T-helper 2 cell treated with Interferon-gamma antibody and Interleukin-4, amounts not matched to agents 5 μg/mL and 100 μg/mL, for 36 hours (primary cell): ENCODE results near the gene DEPDC5.
"Not testable (repeated sequence)": the region's sequence is repeated elsewhere in the genome, so short reads cannot be mapped to it uniquely, and the experiment has no call there.

ENCODE experiments used
- DNase-seq: peaks from one replicate; pipeline ENCODE4 v3.0.0; 2021; ENCODE audit warnings: low spot score
- H3K27ac Mint-ChIP-seq: one replicate; pipeline ENCODE4 v1.8.0; 2021; ENCODE audit warnings: mild to moderate bottlenecking, mixed read lengths
- H3K27me3 Mint-ChIP-seq: one replicate; pipeline ENCODE4 v1.8.0; 2021; ENCODE audit warnings: low read depth, mixed read lengths
- H3K36me3 Mint-ChIP-seq: one replicate; pipeline ENCODE4 v1.8.0; 2021; ENCODE audit warnings: low read depth, mixed read lengths
- H3K4me1 Mint-ChIP-seq: one replicate; pipeline ENCODE4 v1.8.0; 2021; ENCODE audit warnings: low read depth, mixed read lengths
- H3K4me3 Mint-ChIP-seq: one replicate; pipeline ENCODE4 v1.8.0; 2022; ENCODE audit warnings: mild to moderate bottlenecking, moderate library complexity, mixed read lengths
- H3K9me3 Mint-ChIP-seq: one replicate; pipeline ENCODE4 v1.8.0; 2021; ENCODE audit warnings: mixed read lengths

Gene DEPDC5

DNA sequence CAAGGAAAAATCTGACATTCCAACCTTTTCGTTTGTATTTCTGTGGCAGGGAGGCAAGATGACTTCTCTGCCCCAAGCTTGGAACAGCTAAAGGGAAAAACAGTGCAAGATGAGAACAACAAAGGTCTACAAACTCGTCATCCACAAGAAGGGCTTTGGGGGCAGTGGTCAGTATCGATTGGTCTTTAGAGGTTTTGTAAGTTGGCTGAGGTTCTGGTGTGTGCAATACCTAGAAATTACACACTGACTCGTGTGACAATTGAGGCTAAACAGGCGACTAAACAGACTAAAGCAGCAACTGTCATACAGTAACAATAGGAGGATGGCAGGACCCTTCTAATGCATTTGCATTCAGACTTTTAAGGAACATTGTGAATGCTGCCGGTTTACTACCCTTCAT is 994 bp downstream of the DEPDC5 start:
- no peaks in the 10 kb centered on the region for H3K27me3 Mint-ChIP-seq
- no peak for DNase-seq
- peak overlapping the region; percentile 98 for H3K27ac Mint-ChIP-seq
- no peaks in the 10 kb centered on the region for H3K9me3 Mint-ChIP-seq
- peaks cover 34% of the 10 kb centered on the region for H3K4me1 Mint-ChIP-seq
- peak overlapping the region; percentile 86 for H3K4me3 Mint-ChIP-seq
- no peaks in the 10 kb centered on the region for H3K36me3 Mint-ChIP-seq

DNA sequence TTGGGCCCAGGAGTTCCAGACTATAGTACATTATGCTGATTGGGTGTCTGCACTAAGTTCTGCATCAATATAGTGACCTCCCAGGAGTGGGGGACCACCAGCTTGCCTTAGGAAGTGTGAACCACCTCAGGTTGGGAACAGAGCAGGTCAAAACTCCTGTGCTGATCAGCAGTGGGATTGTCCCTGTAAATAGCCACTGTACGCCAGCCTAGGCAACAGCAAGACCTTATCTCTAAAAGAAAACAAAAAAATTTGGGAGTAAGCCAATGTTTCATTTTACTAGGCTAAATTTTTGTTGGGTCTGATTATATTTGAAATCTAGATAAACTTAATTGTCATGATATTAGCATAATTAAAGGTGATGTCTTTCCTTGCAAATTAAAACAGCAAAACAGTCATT is 3.4 kb downstream of the DEPDC5 start:
- DNase-seq, result no peak
- no peak overlapping the region for H3K4me3 Mint-ChIP-seq
- H3K9me3 Mint-ChIP-seq, result no peaks in the 10 kb centered on the region
- no peak overlapping the region for H3K27ac Mint-ChIP-seq
- peaks cover 25% of the 10 kb centered on the region for H3K4me1 Mint-ChIP-seq
- H3K36me3 Mint-ChIP-seq, result peaks cover 9% of the 10 kb centered on the region
- H3K27me3 Mint-ChIP-seq, result no peaks in the 10 kb centered on the region

DNA sequence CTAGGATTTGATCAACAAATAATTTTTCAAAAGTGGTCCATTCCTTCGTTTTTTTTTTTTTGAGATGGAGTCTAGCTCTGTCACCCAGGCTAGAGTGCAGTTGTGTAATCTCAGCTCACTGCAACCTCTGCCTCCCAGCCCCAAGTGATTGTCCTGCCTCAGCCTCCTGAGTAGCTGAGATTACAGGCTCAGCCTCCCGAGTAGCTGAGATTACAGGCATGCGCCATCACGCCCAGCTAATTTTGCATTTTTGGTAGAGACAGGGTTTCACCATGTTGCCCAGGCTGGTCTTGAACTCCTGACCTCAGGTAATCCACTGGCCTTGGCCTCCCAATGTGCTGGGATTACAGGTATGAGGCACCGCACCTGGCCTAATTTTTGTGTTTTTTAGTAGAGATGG is 5.0 kb downstream of the DEPDC5 start:
- not testable (repeated sequence) for H3K36me3 Mint-ChIP-seq, H3K9me3 Mint-ChIP-seq, DNase-seq, H3K27ac Mint-ChIP-seq, H3K27me3 Mint-ChIP-seq, H3K4me3 Mint-ChIP-seq
- peaks cover 15% of the 10 kb centered on the region for H3K4me1 Mint-ChIP-seq

DNA sequence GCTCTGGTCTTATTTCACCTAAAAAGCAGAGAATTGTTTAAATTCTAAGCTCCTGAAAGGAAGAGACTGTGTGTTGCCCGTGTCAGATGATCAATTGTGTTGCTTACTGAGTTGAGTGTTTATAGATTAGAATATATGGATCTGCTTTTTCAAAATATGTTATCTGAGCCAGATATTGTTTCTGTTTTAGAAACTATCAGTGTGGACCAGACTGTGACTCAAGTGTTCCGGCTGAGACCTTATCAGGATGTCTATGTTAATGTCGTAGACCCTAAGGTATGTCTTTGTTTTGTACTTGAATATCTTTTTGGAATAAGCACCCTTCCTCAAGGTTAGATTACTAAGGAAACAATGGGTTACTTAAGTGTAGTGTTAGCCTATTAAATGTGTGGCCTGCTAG is 11.0 kb downstream of the DEPDC5 start:
- Mint-ChIP-seq H3K27ac (no peak overlapping the region), H3K27me3 (no peaks in the 10 kb centered on the region), H3K4me3 (no peak overlapping the region), H3K4me1 (peaks cover 2% of the 10 kb centered on the region), H3K36me3 (peaks cover 28% of the 10 kb centered on the region), H3K9me3 (no peaks in the 10 kb centered on the region)
- DNase-seq, result no peak

DNA sequence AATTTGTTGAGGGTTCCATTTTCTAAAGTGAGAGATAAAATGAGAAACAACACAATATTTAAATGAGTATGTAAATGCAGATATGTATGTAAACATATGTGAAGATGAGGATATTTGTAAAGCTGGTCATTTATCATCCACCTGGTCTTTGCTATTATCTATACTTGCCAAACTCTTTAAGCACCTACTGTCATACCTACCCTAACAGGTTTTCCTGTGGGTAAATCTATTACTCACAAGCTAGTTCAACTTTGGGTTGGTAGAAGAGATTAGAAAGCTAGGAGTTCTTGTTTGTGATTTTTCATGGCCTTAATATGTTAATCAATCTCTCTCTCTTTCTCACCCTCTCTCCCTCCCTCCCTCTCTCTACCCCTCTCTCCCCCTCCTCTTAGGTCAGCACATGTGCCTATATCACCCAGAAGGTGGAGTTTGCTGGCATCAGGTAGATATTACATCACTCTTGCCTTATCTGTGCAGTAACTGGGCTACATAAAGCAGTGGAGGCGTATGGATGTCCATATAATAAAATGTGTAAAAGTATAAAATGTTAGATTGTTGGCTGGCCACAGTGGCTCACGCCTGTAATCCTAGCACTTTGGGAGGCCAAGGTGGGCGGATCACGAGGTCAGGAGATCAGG is 14.7 kb downstream of the DEPDC5 start:
- no peak for DNase-seq
- Mint-ChIP-seq H3K27me3 (no peaks in the 10 kb centered on the region), H3K9me3 (no peaks in the 10 kb centered on the region), H3K4me1 (peaks cover 2% of the 10 kb centered on the region), H3K4me3 (no peak overlapping the region), H3K36me3 (peaks cover 18% of the 10 kb centered on the region), H3K27ac (no peak overlapping the region)

DNA sequence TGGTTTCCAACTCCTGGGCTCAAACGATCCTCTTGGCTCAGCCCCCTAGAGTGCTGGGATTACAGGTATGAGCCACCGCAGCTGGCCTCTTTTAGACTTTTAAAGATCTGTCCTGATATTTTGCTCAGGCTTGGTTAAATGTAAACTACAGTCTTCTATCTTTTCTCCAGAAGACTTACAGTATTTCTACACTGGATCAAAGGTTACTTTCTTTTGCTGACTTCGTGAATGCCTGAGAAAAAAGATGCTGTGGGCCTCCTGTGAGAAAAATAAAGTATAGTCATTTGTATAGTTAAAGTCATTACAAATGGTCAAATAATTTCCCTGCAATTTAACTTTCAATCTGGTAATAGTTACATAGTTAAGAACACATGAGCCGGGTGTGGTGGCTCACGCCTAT is 19.6 kb downstream of the DEPDC5 start:
- peaks cover 1% of the 10 kb centered on the region for H3K4me1 Mint-ChIP-seq
- peaks cover 11% of the 10 kb centered on the region for H3K36me3 Mint-ChIP-seq
- DNase-seq, result no peak
- no peaks in the 10 kb centered on the region for H3K9me3 Mint-ChIP-seq
- no peak overlapping the region for H3K27ac Mint-ChIP-seq
- H3K4me3 Mint-ChIP-seq, result no peak overlapping the region
- no peaks in the 10 kb centered on the region for H3K27me3 Mint-ChIP-seq

DNA sequence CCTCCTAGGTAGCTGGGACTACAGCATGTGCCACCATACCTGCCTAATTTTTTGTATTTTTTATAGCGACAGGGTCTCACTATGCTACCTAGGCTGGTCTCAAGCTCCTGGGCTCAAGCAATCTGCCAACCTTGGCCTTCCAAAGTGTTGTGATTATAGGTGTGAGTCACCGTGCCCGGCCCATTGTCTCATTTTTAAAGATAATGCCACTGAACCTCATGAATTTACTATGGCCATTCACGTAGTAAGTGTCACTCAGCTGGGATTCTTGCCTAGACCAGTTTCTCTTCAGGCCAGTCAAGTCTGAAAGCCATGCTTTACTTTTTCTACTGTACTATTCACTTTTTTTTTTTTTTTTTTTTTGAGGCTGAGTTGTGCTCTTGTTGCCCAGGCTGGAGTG is 22.4 kb downstream of the DEPDC5 start:
- no peaks in the 10 kb centered on the region for H3K9me3 Mint-ChIP-seq
- H3K36me3 Mint-ChIP-seq, result peaks cover 25% of the 10 kb centered on the region

DNA sequence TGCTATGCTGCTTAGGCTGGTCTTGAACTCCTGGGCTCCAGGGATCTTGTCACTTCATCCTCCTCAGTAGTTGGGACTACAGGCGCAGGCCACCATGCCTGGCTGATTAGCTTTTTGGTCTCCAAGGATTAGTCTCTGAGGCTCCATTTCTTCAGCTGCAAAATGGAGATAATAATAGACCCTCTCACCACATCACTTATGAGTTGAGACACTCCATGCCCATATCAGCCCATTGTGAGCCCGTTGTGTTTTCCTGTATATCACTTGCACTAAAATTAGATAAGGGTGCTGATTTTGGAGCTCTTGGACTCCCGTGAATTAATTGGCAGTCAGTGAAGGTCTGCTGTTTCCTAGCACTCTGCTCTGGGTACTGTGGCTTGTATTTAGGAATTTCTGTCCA is 36.0 kb downstream of the DEPDC5 start:
- no peaks in the 10 kb centered on the region for H3K27me3 Mint-ChIP-seq
- no peaks in the 10 kb centered on the region for H3K9me3 Mint-ChIP-seq
- no peak overlapping the region for H3K4me3 Mint-ChIP-seq
- H3K27ac Mint-ChIP-seq, result no peak overlapping the region
- peaks cover 7% of the 10 kb centered on the region for H3K4me1 Mint-ChIP-seq
- no peak for DNase-seq
- peaks cover 19% of the 10 kb centered on the region for H3K36me3 Mint-ChIP-seq

More for the DNA sequence above, 22.4 kb downstream of the DEPDC5 start:
- H3K4me3 Mint-ChIP-seq, result no peak overlapping the region
- DNase-seq, result no peak
- no peak overlapping the region for H3K27ac Mint-ChIP-seq
- H3K27me3 Mint-ChIP-seq, result no peaks in the 10 kb centered on the region
- no peaks in the 10 kb centered on the region for H3K4me1 Mint-ChIP-seq

DNA sequence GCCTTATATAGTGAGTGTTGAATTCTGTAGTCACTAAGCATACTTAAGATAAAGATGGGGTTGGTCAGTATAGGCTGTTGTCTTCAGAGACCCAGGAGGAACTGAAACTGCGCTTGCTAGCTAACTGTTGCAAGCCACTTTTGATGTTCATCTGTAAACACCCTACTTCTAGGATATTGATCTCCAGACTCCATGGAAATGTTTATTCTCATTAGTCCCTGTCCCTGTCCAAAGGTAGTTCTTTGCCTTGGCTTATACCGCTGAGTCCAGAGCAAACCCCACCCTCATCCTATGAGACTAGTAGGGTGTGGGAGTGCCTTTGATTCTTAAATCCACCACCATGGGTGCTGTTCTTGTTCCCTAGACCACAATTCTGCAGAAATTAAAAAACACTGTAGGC is 36.4 kb downstream of the DEPDC5 start:
- peaks cover 14% of the 10 kb centered on the region for H3K36me3 Mint-ChIP-seq

DNA sequence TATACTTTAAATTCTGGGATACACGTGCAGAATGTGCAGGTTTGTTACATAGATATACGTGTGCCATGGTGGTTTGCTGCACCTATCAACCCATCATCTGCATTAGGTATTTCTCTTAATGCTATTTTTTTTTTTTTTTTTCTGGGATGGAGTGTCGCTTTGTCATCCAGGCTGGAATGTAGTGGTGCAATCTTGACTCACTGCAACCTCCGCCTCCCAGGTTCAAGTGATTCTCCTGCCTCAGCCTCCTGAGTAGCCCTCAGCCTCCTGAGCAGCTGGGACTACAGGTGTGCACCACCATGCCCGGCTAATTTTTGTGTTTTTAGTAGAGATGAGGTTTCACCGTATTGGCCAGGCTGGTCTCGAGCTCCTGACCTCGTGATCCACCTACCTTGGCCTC is 45.5 kb downstream of the DEPDC5 start:
- H3K4me1 Mint-ChIP-seq, DNase-seq, H3K9me3 Mint-ChIP-seq, H3K4me3 Mint-ChIP-seq, H3K27ac Mint-ChIP-seq, H3K27me3 Mint-ChIP-seq: not testable (repeated sequence)
- H3K36me3 Mint-ChIP-seq, result peaks cover 35% of the 10 kb centered on the region

More for the DNA sequence above, 36.4 kb downstream of the DEPDC5 start:
- Mint-ChIP-seq H3K27me3 (no peaks in the 10 kb centered on the region), H3K9me3 (no peaks in the 10 kb centered on the region), H3K4me3 (no peak overlapping the region), H3K27ac (no peak overlapping the region), H3K4me1 (peaks cover 7% of the 10 kb centered on the region)
- DNase-seq, result no peak

DNA sequence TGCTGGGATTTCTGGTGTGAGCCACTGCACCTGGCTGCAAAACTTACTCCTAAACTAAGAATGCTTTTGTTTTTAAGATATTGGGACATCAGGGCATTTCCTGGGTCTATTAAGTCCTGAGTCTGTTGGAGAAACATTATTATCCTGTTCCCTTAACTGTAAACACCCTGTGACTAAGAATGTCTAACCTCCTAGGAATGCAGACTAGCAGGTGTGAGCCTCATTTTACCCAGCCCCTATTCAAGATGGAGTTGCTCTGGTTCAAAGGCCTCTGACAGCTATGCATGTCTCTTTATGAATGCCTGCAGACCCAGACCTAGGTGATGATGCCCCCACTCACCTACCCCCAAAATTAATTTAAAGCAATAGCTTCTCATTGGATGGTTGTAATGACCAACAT is 46.2 kb downstream of the DEPDC5 start:
- no peak for DNase-seq
- Mint-ChIP-seq H3K4me1 (no peaks in the 10 kb centered on the region), H3K36me3 (peaks cover 39% of the 10 kb centered on the region), H3K27me3 (no peaks in the 10 kb centered on the region), H3K4me3 (no peak overlapping the region), H3K9me3 (no peaks in the 10 kb centered on the region), H3K27ac (no peak overlapping the region)

DNA sequence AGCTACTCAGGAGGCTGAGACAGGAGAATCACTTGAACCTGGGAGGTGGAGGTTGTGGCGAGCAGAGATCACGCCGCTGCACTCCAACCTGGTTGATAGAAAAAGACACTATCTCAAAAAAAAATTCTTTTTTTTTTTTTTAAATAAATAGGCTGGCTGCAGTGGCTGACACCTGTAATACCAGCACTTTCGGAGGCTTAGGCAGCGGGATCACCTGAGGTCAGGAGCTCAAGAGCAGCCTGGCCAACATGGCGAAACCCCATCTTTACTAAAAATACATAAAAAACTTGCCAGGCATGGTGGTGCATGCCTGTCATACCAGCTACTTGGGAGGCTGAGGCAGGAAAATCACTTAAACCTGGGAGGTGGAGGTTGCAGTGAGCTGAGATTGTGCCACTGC is 47.0 kb downstream of the DEPDC5 start:
- peaks cover 43% of the 10 kb centered on the region for H3K36me3 Mint-ChIP-seq
- H3K27me3 Mint-ChIP-seq, DNase-seq, H3K4me3 Mint-ChIP-seq, H3K9me3 Mint-ChIP-seq, H3K4me1 Mint-ChIP-seq, H3K27ac Mint-ChIP-seq: not testable (repeated sequence)

DNA sequence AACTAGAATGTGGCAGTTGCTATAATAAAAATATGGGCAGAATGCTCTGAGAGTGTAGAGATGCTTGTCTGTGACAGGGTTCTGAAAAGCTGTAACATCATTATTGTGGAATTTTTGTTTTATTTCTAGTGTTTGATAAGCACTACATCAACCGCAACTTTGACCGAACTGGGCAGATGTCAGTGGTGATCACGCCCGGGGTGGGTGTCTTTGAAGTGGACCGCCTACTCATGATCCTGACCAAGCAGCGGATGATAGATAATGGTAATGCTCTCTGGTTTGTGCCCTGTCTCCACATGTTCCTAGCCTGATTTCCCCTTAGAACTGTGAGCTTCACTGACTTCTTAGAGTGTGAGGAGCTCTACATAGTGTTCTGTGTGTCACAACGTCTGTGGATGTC is 48.8 kb downstream of the DEPDC5 start:
- Mint-ChIP-seq H3K9me3 (no peaks in the 10 kb centered on the region), H3K27me3 (no peaks in the 10 kb centered on the region), H3K4me3 (no peak overlapping the region), H3K36me3 (peaks cover 45% of the 10 kb centered on the region), H3K4me1 (no peaks in the 10 kb centered on the region), H3K27ac (no peak overlapping the region)
- DNase-seq, result no peak

DNA sequence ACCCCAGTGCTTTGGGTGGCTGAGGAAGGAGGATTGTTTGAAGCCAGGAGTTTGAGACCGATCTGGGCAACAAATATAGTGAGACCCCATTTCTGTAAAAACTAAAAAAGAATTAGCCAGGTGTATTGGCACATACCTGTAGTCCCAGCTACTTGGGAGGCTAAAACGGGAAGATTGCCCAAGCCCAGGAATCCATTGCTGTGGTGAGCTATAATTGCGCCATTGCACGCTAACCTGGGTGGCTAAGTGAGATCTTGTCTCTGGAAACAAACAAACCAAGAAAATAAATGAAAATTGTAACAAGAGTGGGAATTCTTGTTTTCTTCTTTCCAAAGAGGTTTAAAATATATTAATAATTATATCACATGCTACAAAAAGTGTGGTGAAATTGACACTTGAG is 52.9 kb downstream of the DEPDC5 start:
- Mint-ChIP-seq H3K27me3 (no peaks in the 10 kb centered on the region), H3K4me3 (no peak overlapping the region), H3K4me1 (no peaks in the 10 kb centered on the region), H3K9me3 (no peaks in the 10 kb centered on the region), H3K36me3 (peaks cover 53% of the 10 kb centered on the region), H3K27ac (no peak overlapping the region)
- no peak for DNase-seq

DNA sequence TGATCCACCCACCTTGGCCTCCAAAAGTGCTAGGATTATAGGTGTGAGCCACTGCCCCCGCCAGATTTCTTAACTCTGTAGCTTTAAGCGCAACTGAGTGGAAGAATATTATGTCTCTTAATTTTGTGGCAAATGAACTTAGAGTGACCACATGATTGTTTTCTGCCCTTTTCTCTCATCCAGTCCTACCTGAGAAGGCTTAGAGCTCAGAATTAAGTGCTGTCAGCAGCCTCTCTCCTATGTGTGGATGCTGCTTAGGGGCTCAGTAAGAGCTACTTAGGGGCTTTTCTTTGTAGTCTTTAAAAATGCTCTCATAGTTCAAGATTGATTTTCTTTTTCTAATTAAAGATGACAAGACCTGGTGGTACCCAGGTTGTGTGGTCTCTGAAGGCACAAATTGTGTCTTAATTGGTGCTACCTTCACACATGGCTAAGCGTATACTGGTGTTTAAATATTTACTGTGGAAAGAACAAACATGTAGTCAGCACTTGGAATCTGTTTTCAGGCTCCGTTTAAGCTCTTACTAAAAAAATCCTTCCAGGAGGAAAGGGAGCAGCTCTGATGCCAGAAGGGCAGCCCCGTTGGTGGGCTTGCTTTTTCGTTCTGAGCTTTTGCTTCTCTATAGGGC is 59.3 kb downstream of the DEPDC5 start:
- Mint-ChIP-seq H3K27ac (no peak overlapping the region), H3K4me3 (no peak overlapping the region), H3K36me3 (peaks cover 48% of the 10 kb centered on the region), H3K4me1 (peaks cover 2% of the 10 kb centered on the region), H3K9me3 (no peaks in the 10 kb centered on the region), H3K27me3 (no peaks in the 10 kb centered on the region)
- DNase-seq, result no peak
